GM12891 (cell line): ENCODE measurements around the gene VENTX.

Source experiments
- DNase-seq: peaks from one replicate; pipeline ENCODE4 v3.0.0; 2011; ENCODE audit warnings: low spot score; ENCODE audit not compliant: insufficient read length
- FAIRE-seq: peaks from 2 replicates; lab custom pipeline; 2011; peaks lifted over from hg19 to GRCh38; lab: Jason Lieb, UNC
- PAX5 ChIP-seq: IDR thresholded peaks from 2 replicates; pipeline ENCODE4 v1.6.1; 2011; ENCODE audit warnings: low read length, moderate library complexity, mild to moderate bottlenecking; ENCODE audit not compliant: insufficient read depth, severe bottlenecking
- POLR2A ChIP-seq: IDR thresholded peaks from 2 replicates; pipeline ENCODE4 v1.6.1; 2011; ENCODE audit warnings: low read depth, low read length, control low read depth
- POLR2AphosphoS5 ChIP-seq: IDR thresholded peaks from 2 replicates; pipeline ENCODE4 v1.6.1; 2011; ENCODE audit warnings: low read depth, low read length, control low read depth
- POU2F2 ChIP-seq: IDR thresholded peaks from 2 replicates; pipeline ENCODE4 v1.6.1; 2011; ENCODE audit warnings: low read depth, mild to moderate bottlenecking, control low read depth, low read length, moderate library complexity
- SPI1 ChIP-seq: IDR thresholded peaks from 2 replicates; pipeline ENCODE4 v1.6.1; 2011; ENCODE audit warnings: low read depth, low read length, control low read depth
- TAF1 ChIP-seq: IDR thresholded peaks from 2 replicates; pipeline ENCODE4 v1.6.1; 2011; ENCODE audit warnings: low read depth, low read length, control low read depth

The VENTX gene

GRCh38 chr10:133251388-133252222, 13.9 kb downstream of the VENTX start:
- TF ChIP-seq POLR2A (no peak), POU2F2 (no peak), TAF1 (no peak), SPI1 (no peak), POLR2AphosphoS5 (no peak), PAX5 (no peak)
- DNase-seq, result no peak
- FAIRE-seq, result no peak

- TF ChIP-seq PAX5 (no peak), POLR2A (no peak), POLR2AphosphoS5 (no peak), POU2F2 (no peak), TAF1 (no peak), SPI1 (no peak)
- DNase-seq, result no peak
- FAIRE-seq, result no peak
Measured at GRCh38 chr10:133252223-133252552, 14.5 kb downstream of the VENTX start.

GRCh38 chr10:133253361-133253955, 15.8 kb downstream of the VENTX start:
- FAIRE-seq, result no peak
- TF ChIP-seq PAX5, result no peak
- TF ChIP-seq SPI1, result no peak
- no peak for TF ChIP-seq POLR2AphosphoS5
- TF ChIP-seq TAF1, result no peak
- DNase-seq, result no peak

DNA sequence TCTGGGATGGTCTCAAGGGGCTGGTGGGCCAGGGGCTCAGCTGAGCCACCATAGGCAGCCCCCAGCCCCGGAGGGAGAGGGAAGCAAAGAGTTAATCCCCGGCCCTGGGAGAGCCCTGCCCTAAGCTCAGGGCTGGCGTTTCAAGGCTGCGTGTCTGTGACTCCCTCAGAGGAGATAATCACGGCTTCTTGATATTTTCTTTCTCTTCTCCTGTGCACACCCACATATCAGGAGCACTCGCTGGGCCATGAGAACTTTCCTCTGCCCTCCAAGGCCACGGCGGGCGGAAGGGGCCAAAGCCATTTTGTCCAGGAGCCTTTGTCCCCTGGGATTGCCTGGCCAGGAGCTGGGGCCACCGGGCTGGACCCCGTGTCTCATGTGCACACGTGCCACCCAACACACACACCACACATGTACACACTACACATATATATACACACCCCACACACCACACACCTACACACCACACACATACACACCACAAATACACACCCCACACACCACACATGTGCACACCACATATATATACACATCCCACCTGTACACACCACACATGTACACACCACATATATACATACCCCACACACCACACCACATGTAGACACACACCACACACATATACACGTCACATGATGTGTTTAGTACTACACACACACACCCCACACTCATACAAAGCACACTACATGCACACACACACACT, 16.9 kb downstream of the VENTX start:
- no peak for FAIRE-seq
- TF ChIP-seq POU2F2 (no peak), POLR2A (no peak), PAX5 (no peak)
- DNase-seq, result no peak

DNA sequence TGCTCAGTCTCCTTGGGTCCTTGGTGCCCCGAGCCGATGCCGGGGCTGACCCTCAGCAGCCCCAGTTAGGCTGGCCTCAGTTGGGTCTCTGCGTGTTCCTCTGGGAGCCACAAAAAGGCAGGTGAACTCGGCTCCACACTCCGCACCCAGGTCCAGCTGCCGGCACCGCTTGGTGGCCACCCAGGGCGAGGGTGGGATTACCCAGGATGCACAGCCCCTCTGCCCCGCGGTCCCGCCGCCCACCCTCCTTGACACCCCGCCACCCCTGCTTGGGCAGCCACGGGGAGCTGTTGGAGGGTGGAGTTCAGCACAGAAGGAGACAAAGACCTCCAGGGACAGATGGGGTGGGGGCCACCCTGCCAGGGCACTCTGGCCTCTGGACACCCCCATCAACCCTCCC, 17.7 kb downstream of the VENTX start:
- TF ChIP-seq POLR2A (no peak), POU2F2 (no peak), POLR2AphosphoS5 (no peak), PAX5 (no peak), TAF1 (no peak), SPI1 (no peak)
- DNase-seq (no peak), FAIRE-seq (no peak)

- FAIRE-seq (peak; percentile 13), DNase-seq (no peak)
- no peak for TF ChIP-seq POLR2AphosphoS5
Measured at GRCh38 chr10:133257489-133258065, 19.9 kb downstream of the VENTX start.

- DNase-seq (no peak), FAIRE-seq (peak; percentile 79)
- TF ChIP-seq SPI1 (no peak), POLR2A (no peak), POLR2AphosphoS5 (no peak), POU2F2 (no peak), TAF1 (no peak), PAX5 (no peak)
Measured at GRCh38 chr10:133258066-133258817, 20.6 kb downstream of the VENTX start.

DNA sequence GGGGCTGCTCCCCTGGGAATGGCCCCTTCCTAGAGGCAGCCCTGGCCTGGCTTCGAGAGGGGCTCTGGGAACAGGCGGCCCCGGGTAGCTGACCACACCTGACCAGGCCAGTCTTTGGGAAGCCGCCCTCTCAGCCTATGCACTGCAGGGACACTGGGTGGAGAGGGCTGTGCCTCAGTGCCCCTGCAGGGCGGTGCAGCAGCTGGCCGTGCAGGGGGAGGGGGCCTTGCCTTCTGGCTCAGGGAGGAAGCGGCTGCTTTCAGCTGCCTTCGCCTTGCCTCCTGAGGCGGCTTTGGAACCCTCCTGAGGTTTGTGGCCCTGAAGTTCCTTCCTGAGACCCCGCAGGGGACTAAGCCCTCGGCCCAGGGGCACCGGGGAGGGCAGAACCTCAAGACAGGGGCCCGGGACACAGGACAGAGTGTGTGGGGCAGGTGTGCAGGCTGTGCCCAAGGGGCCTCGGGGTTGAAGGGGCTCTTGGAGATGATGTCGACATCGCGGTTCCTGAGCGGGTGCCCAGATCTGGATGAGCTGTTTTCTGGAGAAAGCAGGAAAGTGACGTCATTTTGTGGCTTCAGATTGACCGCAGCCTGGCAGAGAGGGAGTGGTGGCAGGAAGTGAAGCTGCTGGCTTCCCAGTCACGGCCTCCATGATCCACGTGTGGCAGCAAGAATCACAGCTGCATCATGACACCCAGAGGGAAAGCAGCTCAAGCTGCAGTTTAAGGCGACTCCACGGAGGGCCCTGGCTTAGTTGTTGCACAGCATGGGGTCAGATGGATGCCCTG, 21.4 kb downstream of the VENTX start:
- FAIRE-seq (peak; percentile 85), DNase-seq (no peak)
- TF ChIP-seq POU2F2 (no peak), SPI1 (no peak), PAX5 (no peak), TAF1 (no peak), POLR2A (no peak), POLR2AphosphoS5 (no peak)

DNA sequence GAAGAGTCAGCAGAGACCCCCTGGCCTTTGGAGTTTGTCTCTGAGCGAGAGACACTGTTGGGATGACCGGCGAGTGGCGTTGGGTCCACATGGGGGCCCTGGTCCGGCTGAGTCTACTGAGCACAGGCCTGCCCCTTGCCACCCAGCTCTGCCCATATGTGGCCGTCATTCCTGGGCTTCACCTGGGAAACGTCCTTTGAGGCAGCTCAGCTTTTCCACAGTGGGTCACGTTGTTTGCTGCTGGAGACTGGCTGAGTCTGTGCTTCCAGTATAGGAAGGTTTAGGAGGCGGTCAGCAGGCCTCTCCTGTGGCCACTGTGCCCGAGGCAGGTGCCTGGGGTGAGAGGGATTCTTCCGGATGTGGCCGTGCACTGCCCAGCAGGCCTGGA, 21.9 kb downstream of the VENTX start:
- DNase-seq, result no peak
- TF ChIP-seq POLR2A (no peak), POLR2AphosphoS5 (no peak), POU2F2 (no peak), SPI1 (no peak), PAX5 (no peak), TAF1 (no peak)
- FAIRE-seq, result peak; percentile 28

DNA sequence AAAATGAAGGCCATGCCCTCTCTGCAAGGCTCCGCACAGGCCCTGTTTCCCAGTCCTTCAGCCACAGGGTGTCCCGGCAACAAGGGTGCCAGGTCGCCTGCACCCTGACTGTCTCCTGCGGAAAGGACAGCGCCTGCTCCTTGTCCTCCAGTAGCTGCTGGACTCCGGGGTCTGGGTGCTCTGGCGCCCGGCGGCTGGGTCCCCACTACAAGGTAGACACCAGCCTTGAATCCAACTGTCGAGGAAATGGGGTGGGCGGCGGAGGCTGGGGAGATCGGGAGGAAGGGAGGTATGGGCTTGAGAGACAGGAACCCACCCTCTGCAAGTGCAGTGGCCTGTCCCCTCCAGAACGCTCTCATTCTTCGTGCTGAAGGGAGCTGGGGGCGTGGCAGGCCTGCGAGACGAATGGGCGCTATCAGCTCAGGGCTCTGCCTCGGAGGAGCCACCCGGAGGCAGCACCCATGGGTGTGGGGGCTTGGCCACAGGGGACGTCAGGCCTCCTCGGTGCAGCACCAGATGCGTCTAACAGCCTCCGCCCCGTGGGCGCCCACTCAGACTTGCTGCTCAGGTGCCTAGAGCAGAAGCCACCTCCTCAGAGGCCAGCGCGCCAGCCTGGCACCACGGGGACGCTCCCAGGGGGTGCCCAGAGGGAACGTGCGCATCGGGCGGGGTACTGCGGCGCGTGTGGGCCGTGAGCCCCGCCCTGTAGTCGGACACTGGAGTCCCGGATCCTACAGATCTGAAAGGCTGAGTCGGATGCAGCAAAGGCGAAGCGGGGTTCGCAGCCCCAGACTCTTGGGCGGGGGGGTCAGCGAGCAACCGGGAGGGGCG, 23.5 kb downstream of the VENTX start:
- DNase-seq, result peak; percentile 78
- no peak for FAIRE-seq
- TF ChIP-seq SPI1 (no peak), PAX5 (no peak), POU2F2 (no peak), POLR2AphosphoS5 (no peak), TAF1 (no peak), POLR2A (no peak)
